ENCODE results near the gene SRRM2.

The SRRM2 gene

GRCh38 chr16:2785101-2785991, 32.9 kb downstream of the SRRM2 start:
- H3K4me3 ChIP-seq (ENCODE audit: low read length): no peak overlapping the region
- no peak for DNase-seq (ENCODE audit: low read depth)
- no peak for TF ChIP-seq CTCF (conservative IDR thresholded peaks at IDR 0.05; ENCODE audit: low read length)

GRCh38 chr16:2786061-2786825, 33.8 kb downstream of the SRRM2 start:
- no peak overlapping the region for H3K4me3 ChIP-seq (ENCODE audit: low read length)
- no peak for DNase-seq (ENCODE audit: low read depth)
- TF ChIP-seq CTCF (conservative IDR thresholded peaks at IDR 0.05; ENCODE audit: low read length): no peak

- TF ChIP-seq CTCF (conservative IDR thresholded peaks at IDR 0.05; ENCODE audit: low read length): no peak
- no peak overlapping the region for H3K4me3 ChIP-seq (ENCODE audit: low read length)
- no peak for DNase-seq (ENCODE audit: low read depth)
Observed at GRCh38 chr16:2786826-2787151, 34.4 kb downstream of the SRRM2 start.

GRCh38 chr16:2787406-2787805, 35.0 kb downstream of the SRRM2 start, which contains the start of gene PRSS33:
Gene PRSS33, minus strand, starts transcription at chr16:2787560. Its CDS starts 1,013 bp downstream, at chr16:2786547.
- TF ChIP-seq CTCF (conservative IDR thresholded peaks at IDR 0.05; ENCODE audit: low read length): no peak
- no peak for DNase-seq (ENCODE audit: low read depth)
- no peak within 1 kb of the TSS for H3K4me3 ChIP-seq (ENCODE audit: low read length)

GRCh38 chr16:2787961-2788360, 35.5 kb downstream of the SRRM2 start:
- no peak overlapping the region for H3K4me3 ChIP-seq (ENCODE audit: low read length)
- no peak for DNase-seq (ENCODE audit: low read depth)
- no peak for TF ChIP-seq CTCF (conservative IDR thresholded peaks at IDR 0.05; ENCODE audit: low read length)

GRCh38 chr16:2790631-2791030, 38.2 kb downstream of the SRRM2 start:
- no peak overlapping the region for H3K4me3 ChIP-seq (ENCODE audit: low read length)
- DNase-seq (ENCODE audit: low read depth): no peak
- TF ChIP-seq CTCF (conservative IDR thresholded peaks at IDR 0.05; ENCODE audit: low read length): no peak

All from AG10803 (cell line).